Panc1 (cell line): Measurements from ENCODE around the gene GNAO1. TPM values are rescaled to one million over a fixed set of nuclear protein-coding genes. Genes with fewer than 3 reads are reported as not detected.

ENCODE experiments used
- ATAC-seq: fragments of 200-7000 bp; cut with Tn5 transposase; 2 replicates; pipeline ENCODE4 v1.9.1; 2020; ENCODE audit warnings: mild to moderate bottlenecking, moderate library complexity
- BruUV-seq: library from RNA; stranded (reverse); fragments of 400-500 nt; replicated peaks from 2 replicates; lab custom pipeline; 2021; lab: Mats Ljungman, UMichigan
- CTCF ChIA-PET: fragments of 300-600 bp; sonication (Branson Sonifier 250); formaldehyde crosslinking; loops from one replicate; lab custom pipeline; 2022; ENCODE audit warnings: antibody characterized with exemption; lab: Charles Lee
- POLR2A ChIA-PET: fragments of 300-600 bp; sonication (Branson Sonifier 250); formaldehyde crosslinking; loops from one replicate; lab custom pipeline; 2022; ENCODE audit warnings: antibody characterized with exemption; lab: Charles Lee
- DNase-seq: peaks from one replicate; pipeline ENCODE4 v3.0.0-alpha.2; 2010; ENCODE audit warnings: low read depth, low spot score
- H3K27ac ChIP-seq: 2 replicates; pipeline ENCODE4 v1.5.1; 2011; ENCODE audit warnings: mild to moderate bottlenecking, low read length, inconsistent platforms
- H3K27me3 ChIP-seq: fragments of 200-500 bp; sonication (Bioruptor generic); 2 replicates; pipeline ENCODE4 v1.6.0; 2014; ENCODE audit warnings: low read length, inconsistent platforms; ENCODE audit not compliant: control insufficient read depth, insufficient read depth
- H3K36me3 ChIP-seq: fragments of 200-500 bp; sonication (Bioruptor generic); 2 replicates; pipeline ENCODE4 v1.5.1; 2014; ENCODE audit warnings: inconsistent platforms, mild to moderate bottlenecking, low read length, moderate library complexity; ENCODE audit not compliant: control insufficient read depth, insufficient read depth
- H3K4me1 ChIP-seq: 2 replicates; pipeline ENCODE4 v1.5.1; 2011; ENCODE audit warnings: inconsistent platforms, mild to moderate bottlenecking, low read length, moderate library complexity; ENCODE audit not compliant: control insufficient read depth, insufficient read depth
- H3K4me3 ChIP-seq, 2 experiments: 2 replicates each; pipeline ENCODE4 v1.5.1; 2011 to 2012; ENCODE audit warnings: low read depth in 2 of 2, low read length in 2 of 2, mild to moderate bottlenecking in 2 of 2, inconsistent platforms in 1 of 2, moderate library complexity in 1 of 2
- H3K9me3 ChIP-seq: fragments of 200-500 bp; sonication (Bioruptor generic); 2 replicates; pipeline ENCODE4 v1.5.1; 2014; ENCODE audit warnings: low read depth, mild to moderate bottlenecking, inconsistent platforms, low read length, moderate library complexity; ENCODE audit not compliant: control insufficient read depth, insufficient read depth
- CTCF ChIP-seq: fragments of 450-650 bp; IDR thresholded peaks from 2 replicates; pipeline ENCODE4 v1.5.1; 2017; ENCODE audit warnings: mild to moderate bottlenecking
- POLR2AphosphoS5 ChIP-seq: IDR thresholded peaks from 2 replicates; pipeline ENCODE4 v1.6.1; 2012; ENCODE audit warnings: mild to moderate bottlenecking, low read depth, low read length, moderate library complexity
- SIN3A ChIP-seq: IDR thresholded peaks from 2 replicates; pipeline ENCODE4 v1.6.1; 2012; ENCODE audit warnings: low read depth, mild to moderate bottlenecking, low read length, moderate library complexity, borderline replicate concordance; ENCODE audit not compliant: insufficient read depth
- TCF7L2 ChIP-seq: IDR thresholded peaks from 2 replicates; pipeline ENCODE4 v1.6.1; 2011; ENCODE audit warnings: mild to moderate bottlenecking, low read depth, low read length, inconsistent platforms
- in situ Hi-C: cut with HindIII; loops from 2 replicates; pipeline ENCODE4 v1.10.0; 2016; ENCODE audit warnings: low sequenced_read_pairs, low pct_unique_long_range_greater_than_20kb
- intact Hi-C: fragments of 100-400 bp; cut with micrococcal nuclease; formaldehyde crosslinking; loops from one replicate; pipeline ENCODE4 v1.10.0; 2022; ENCODE audit not compliant: unreplicated experiment
- total RNA-seq: library from RNA; stranded (reverse); gene quantifications from one replicate; pipeline ENCODE4 v1.2.1, GENCODE V29; 2021; ENCODE audit not compliant: unreplicated experiment
- TF ChIP-seq, protein P1 (sequence below), 2 experiments: IDR thresholded peaks; 2 replicates each; pipeline ENCODE4 v1.6.1; 2011 to 2012; ENCODE audit warnings: low read depth in 2 of 2, control low read depth in 1 of 2, low read length in 1 of 2, mild to moderate bottlenecking in 1 of 2, moderate library complexity in 1 of 2; ENCODE audit not compliant: insufficient read depth in 1 of 2

Gene GNAO1
- total RNA-seq, 1 experiment from 2014 or later, result 33.4 TPM

- intact Hi-C loops, result no loop called here
- Histone ChIP-seq H3K27me3 (no peaks in the 10 kb centered on the region), H3K9me3 (no peaks in the 10 kb centered on the region), H3K4me1 (no peaks in the 10 kb centered on the region; the same call in 1 of the 2 replicates), H3K36me3 (no peaks in the 10 kb centered on the region), H3K4me3 (no peak overlapping the region), H3K27ac (no peak overlapping the region)
- TF ChIP-seq CTCF, result no peak
- TF ChIP-seq, protein P1, sequence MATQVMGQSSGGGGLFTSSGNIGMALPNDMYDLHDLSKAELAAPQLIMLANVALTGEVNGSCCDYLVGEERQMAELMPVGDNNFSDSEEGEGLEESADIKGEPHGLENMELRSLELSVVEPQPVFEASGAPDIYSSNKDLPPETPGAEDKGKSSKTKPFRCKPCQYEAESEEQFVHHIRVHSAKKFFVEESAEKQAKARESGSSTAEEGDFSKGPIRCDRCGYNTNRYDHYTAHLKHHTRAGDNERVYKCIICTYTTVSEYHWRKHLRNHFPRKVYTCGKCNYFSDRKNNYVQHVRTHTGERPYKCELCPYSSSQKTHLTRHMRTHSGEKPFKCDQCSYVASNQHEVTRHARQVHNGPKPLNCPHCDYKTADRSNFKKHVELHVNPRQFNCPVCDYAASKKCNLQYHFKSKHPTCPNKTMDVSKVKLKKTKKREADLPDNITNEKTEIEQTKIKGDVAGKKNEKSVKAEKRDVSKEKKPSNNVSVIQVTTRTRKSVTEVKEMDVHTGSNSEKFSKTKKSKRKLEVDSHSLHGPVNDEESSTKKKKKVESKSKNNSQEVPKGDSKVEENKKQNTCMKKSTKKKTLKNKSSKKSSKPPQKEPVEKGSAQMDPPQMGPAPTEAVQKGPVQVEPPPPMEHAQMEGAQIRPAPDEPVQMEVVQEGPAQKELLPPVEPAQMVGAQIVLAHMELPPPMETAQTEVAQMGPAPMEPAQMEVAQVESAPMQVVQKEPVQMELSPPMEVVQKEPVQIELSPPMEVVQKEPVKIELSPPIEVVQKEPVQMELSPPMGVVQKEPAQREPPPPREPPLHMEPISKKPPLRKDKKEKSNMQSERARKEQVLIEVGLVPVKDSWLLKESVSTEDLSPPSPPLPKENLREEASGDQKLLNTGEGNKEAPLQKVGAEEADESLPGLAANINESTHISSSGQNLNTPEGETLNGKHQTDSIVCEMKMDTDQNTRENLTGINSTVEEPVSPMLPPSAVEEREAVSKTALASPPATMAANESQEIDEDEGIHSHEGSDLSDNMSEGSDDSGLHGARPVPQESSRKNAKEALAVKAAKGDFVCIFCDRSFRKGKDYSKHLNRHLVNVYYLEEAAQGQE (IDR thresholded peaks at IDR 0.05; ENCODE audit: insufficient read depth in 1 of 2, low read depth in 2 of 2, low read length in 1 of 2), result no peak
- TF ChIP-seq POLR2AphosphoS5, result no peak
- TF ChIP-seq TCF7L2, result no peak
- TF ChIP-seq SIN3A, result no peak
- CTCF ChIA-PET, result no interaction called here
- in situ Hi-C loops, result no loop called here
- ATAC-seq, result no peak
- POLR2A ChIA-PET, result no interaction called here
- DNase-seq, result no peak
- no TSS peak for BruUV-seq
Observed at GRCh38 chr16:56320056-56320455, 128.8 kb downstream of the GNAO1 start.

GRCh38 chr16:56320811-56321558, 129.7 kb downstream of the GNAO1 start:
- Histone ChIP-seq H3K27ac (no peak overlapping the region), H3K27me3 (no peaks in the 10 kb centered on the region), H3K4me3 (no peak overlapping the region), H3K9me3 (no peaks in the 10 kb centered on the region), H3K4me1 (no peaks in the 10 kb centered on the region; the same call in 1 of the 2 replicates), H3K36me3 (no peaks in the 10 kb centered on the region)
- ATAC-seq, result no peak
- no TSS peak for BruUV-seq
- POLR2A ChIA-PET, result no interaction called here
- intact Hi-C loops (no loop called here), in situ Hi-C loops (no loop called here)
- CTCF ChIA-PET, result interaction anchor here (0.6 kb wide), 1 partner anchor 11 kb away, joined by 3 read pairs; no protein-coding TSS in a partner anchor
- DNase-seq, result no peak
- TF ChIP-seq CTCF (no peak), TCF7L2 (no peak), POLR2AphosphoS5 (no peak)
- TF ChIP-seq, protein P1 (IDR thresholded peaks at IDR 0.05; ENCODE audit: insufficient read depth in 1 of 2, low read depth in 2 of 2, low read length in 1 of 2), result no peak
